Measurements from ENCODE around the gene TMEM164.

TMEM164 gene

GRCh38 chrX:110015032-110015431, 12.1 kb downstream of the TMEM164 start:
- DNase-seq (ENCODE audit: low read depth): no peak
- TF ChIP-seq CTCF (conservative IDR thresholded peaks at IDR 0.05; ENCODE audit: low read length): no peak

GRCh38 chrX:110015915-110016314, 13.0 kb downstream of the TMEM164 start:
- no peak for DNase-seq (ENCODE audit: low read depth)
- H3K4me3 ChIP-seq (ENCODE audit: low read length): no peak overlapping the region
- TF ChIP-seq CTCF (conservative IDR thresholded peaks at IDR 0.05; ENCODE audit: low read length): no peak

More at GRCh38 chrX:110015032-110015431, 12.1 kb downstream of the TMEM164 start:
- no peak overlapping the region for H3K4me3 ChIP-seq (ENCODE audit: low read length)

GRCh38 chrX:110020536-110020935, 17.6 kb downstream of the TMEM164 start:
- DNase-seq (ENCODE audit: low read depth): no peak
- no peak for TF ChIP-seq CTCF (conservative IDR thresholded peaks at IDR 0.05; ENCODE audit: low read length)

GRCh38 chrX:110021258-110022022, 18.5 kb downstream of the TMEM164 start:
- no peak for TF ChIP-seq CTCF (conservative IDR thresholded peaks at IDR 0.05; ENCODE audit: low read length)
- peak; percentile 86 for DNase-seq (ENCODE audit: low read depth)
- H3K4me3 ChIP-seq (ENCODE audit: low read length): no peak overlapping the region

More at GRCh38 chrX:110020536-110020935, 17.6 kb downstream of the TMEM164 start:
- H3K4me3 ChIP-seq (ENCODE audit: low read length): no peak overlapping the region

GRCh38 chrX:110022599-110023448, 19.9 kb downstream of the TMEM164 start:
- DNase-seq (ENCODE audit: low read depth): no peak
- TF ChIP-seq CTCF (conservative IDR thresholded peaks at IDR 0.05; ENCODE audit: low read length): no peak

GRCh38 chrX:110025395-110025794, 22.5 kb downstream of the TMEM164 start:
- no peak for TF ChIP-seq CTCF (conservative IDR thresholded peaks at IDR 0.05; ENCODE audit: low read length)
- no peak overlapping the region for H3K4me3 ChIP-seq (ENCODE audit: low read length)
- DNase-seq (ENCODE audit: low read depth): no peak

More at GRCh38 chrX:110022599-110023448, 19.9 kb downstream of the TMEM164 start:
- H3K4me3 ChIP-seq (ENCODE audit: low read length): no peak overlapping the region

All from AG10803 (cell line).